WTC11 (cell line): ENCODE results near the gene CTCFL. TPM values are rescaled to one million over a fixed set of nuclear protein-coding genes. Genes with fewer than 3 reads are reported as not detected.

Source experiments
- ATAC-seq: fragments of 200-7000 bp; cut with Tn5 transposase; 2 replicates; pipeline ENCODE4 v1.10.0; 2021; ENCODE audit warnings: mild to moderate bottlenecking, moderate library complexity
- CTCF ChIA-PET: fragments of 300-600 bp; sonication (Branson Sonifier 250); formaldehyde crosslinking; loops from one replicate; lab custom pipeline; 2021; ENCODE audit warnings: antibody characterized with exemption; lab: Charles Lee
- POLR2A ChIA-PET: fragments of 350-600 bp; sonication (Branson Sonifier 250); formaldehyde crosslinking; loops from one replicate; lab custom pipeline; 2021; ENCODE audit warnings: antibody characterized with exemption; lab: Charles Lee
- DNase-seq: peaks from one replicate; pipeline ENCODE4 v3.0.0; 2021; ENCODE audit warnings: low spot score
- H3K27ac Mint-ChIP-seq: 2 replicates; pipeline ENCODE4 v1.8.0; 2021; ENCODE audit warnings: mixed read lengths
- H3K27me3 Mint-ChIP-seq: 2 replicates; pipeline ENCODE4 v1.8.0; 2021; ENCODE audit warnings: low read depth, mild to moderate bottlenecking, moderate library complexity, mixed read lengths
- H3K36me3 Mint-ChIP-seq: 2 replicates; pipeline ENCODE4 v1.8.0; 2021; ENCODE audit warnings: mixed read lengths
- H3K4me1 Mint-ChIP-seq: 2 replicates; pipeline ENCODE4 v1.8.0; 2022; ENCODE audit warnings: mixed read lengths
- H3K4me3 Mint-ChIP-seq: 2 replicates; pipeline ENCODE4 v1.8.0; 2021; ENCODE audit warnings: mild to moderate bottlenecking, moderate library complexity, mixed read lengths
- H3K9me3 Mint-ChIP-seq: 2 replicates; pipeline ENCODE4 v1.8.0; 2021; ENCODE audit warnings: mixed read lengths
- ATF1 ChIP-seq: sonication (generic); formaldehyde crosslinking; IDR thresholded peaks from 2 replicates; pipeline ENCODE4 v1.8.1; 2023; ENCODE audit warnings: mild to moderate bottlenecking, moderate library complexity, missing genetic modification reagents
- CREM ChIP-seq: sonication (generic); formaldehyde crosslinking; IDR thresholded peaks from 2 replicates; pipeline ENCODE4 v1.8.1; 2022; ENCODE audit warnings: mild to moderate bottlenecking, missing genetic modification reagents, moderate library complexity
- CTCF ChIP-seq: fragments of 200-600 bp; IDR thresholded peaks from 2 replicates; pipeline ENCODE4 v1.8.0; 2022; ENCODE audit warnings: antibody characterized with exemption
- EMX1 ChIP-seq: fragments of 250-450 bp; sonication (Bioruptor Pico); IDR thresholded peaks from 2 replicates; pipeline ENCODE4 v1.8.0; 2021; ENCODE audit warnings: mild to moderate bottlenecking
- FOXP1 ChIP-seq: sonication (generic); formaldehyde crosslinking; IDR thresholded peaks from 2 replicates; pipeline ENCODE4 v1.8.0; 2022; ENCODE audit warnings: missing genetic modification reagents, mild to moderate bottlenecking, moderate library complexity, borderline replicate concordance
- GRHL2 ChIP-seq: fragments of 250-450 bp; sonication (Bioruptor Pico); IDR thresholded peaks from 2 replicates; pipeline ENCODE4 v1.8.0; 2022; ENCODE audit warnings: mild to moderate bottlenecking, moderate library complexity; ENCODE audit not compliant: insufficient replicate concordance, severe bottlenecking
- IRF2 ChIP-seq: sonication (generic); formaldehyde crosslinking; IDR thresholded peaks from 2 replicates; pipeline ENCODE4 v1.8.0; 2022; ENCODE audit warnings: low read depth, missing genetic modification reagents, borderline replicate concordance
- JUN ChIP-seq: sonication (generic); formaldehyde crosslinking; IDR thresholded peaks from 2 replicates; pipeline ENCODE4 v1.8.0; 2023; ENCODE audit warnings: mild to moderate bottlenecking, missing genetic modification reagents
- MXD4 ChIP-seq: fragments of 250-450 bp; sonication (Bioruptor Pico); IDR thresholded peaks from 2 replicates; pipeline ENCODE4 v1.8.0; 2021; ENCODE audit warnings: mild to moderate bottlenecking, moderate library complexity, borderline replicate concordance
- NFYB ChIP-seq: sonication (generic); formaldehyde crosslinking; conservative IDR thresholded peaks from 2 replicates; pipeline ENCODE4 v1.8.0; 2022; ENCODE audit warnings: low read depth, missing genetic modification reagents
- NR1H2 ChIP-seq: sonication (generic); formaldehyde crosslinking; IDR thresholded peaks from 2 replicates; pipeline ENCODE4 v1.9.0; 2021; ENCODE audit warnings: mild to moderate bottlenecking, moderate library complexity, missing genetic modification reagents
- NR2C2 ChIP-seq: sonication (generic); formaldehyde crosslinking; IDR thresholded peaks from 2 replicates; pipeline ENCODE4 v1.8.0; 2022; ENCODE audit warnings: mild to moderate bottlenecking, missing genetic modification reagents
- RORB ChIP-seq: fragments of 250-450 bp; sonication (Bioruptor Pico); IDR thresholded peaks from 2 replicates; pipeline ENCODE4 v1.9.0; 2021; ENCODE audit warnings: mild to moderate bottlenecking
- SOX15 ChIP-seq: fragments of 250-450 bp; sonication (Bioruptor Pico); IDR thresholded peaks from 2 replicates; pipeline ENCODE4 v1.9.0; 2021; ENCODE audit warnings: mild to moderate bottlenecking
- TCF7 ChIP-seq: sonication (generic); formaldehyde crosslinking; IDR thresholded peaks from 2 replicates; pipeline ENCODE4 v1.8.0; 2022; ENCODE audit warnings: mild to moderate bottlenecking, low read depth, missing genetic modification reagents, moderate library complexity
- TEAD1 ChIP-seq: sonication (generic); formaldehyde crosslinking; IDR thresholded peaks from 2 replicates; pipeline ENCODE4 v1.8.0; 2022; ENCODE audit warnings: mild to moderate bottlenecking, missing genetic modification reagents
- ZMAT4 ChIP-seq: fragments of 250-450 bp; sonication (Bioruptor Pico); IDR thresholded peaks from 2 replicates; pipeline ENCODE4 v1.9.0; 2021; ENCODE audit warnings: mild to moderate bottlenecking
- ZNF121 ChIP-seq: sonication (generic); formaldehyde crosslinking; IDR thresholded peaks from 2 replicates; pipeline ENCODE4 v1.8.0; 2023; ENCODE audit warnings: missing genetic modification reagents
- ZNF263 ChIP-seq: sonication (generic); formaldehyde crosslinking; IDR thresholded peaks from 2 replicates; pipeline ENCODE4 v1.8.1; 2022; ENCODE audit warnings: low read depth, mild to moderate bottlenecking, moderate library complexity, missing genetic modification reagents
- ZNF317 ChIP-seq: sonication (generic); formaldehyde crosslinking; IDR thresholded peaks from 2 replicates; pipeline ENCODE4 v1.8.1; 2023; ENCODE audit warnings: low read depth, mild to moderate bottlenecking, moderate library complexity, missing genetic modification reagents, borderline replicate concordance
- ZNF396 ChIP-seq: fragments of 250-450 bp; sonication (Bioruptor Pico); IDR thresholded peaks from 2 replicates; pipeline ENCODE4 v1.8.0; 2021; ENCODE audit warnings: mild to moderate bottlenecking, moderate library complexity, borderline replicate concordance
- ZNF416 ChIP-seq: fragments of 250-450 bp; sonication (Bioruptor Pico); IDR thresholded peaks from 2 replicates; pipeline ENCODE4 v1.9.0; 2021; ENCODE audit warnings: mild to moderate bottlenecking, inconsistent platforms
- total RNA-seq: library from RNA; stranded (reverse); gene quantifications from 3 replicates; pipeline ENCODE4 v1.2.3, GENCODE V29; 2021
- TF ChIP-seq, protein P1 (sequence below): sonication (generic); formaldehyde crosslinking; IDR thresholded peaks from 2 replicates; pipeline ENCODE4 v1.8.0; 2023; ENCODE audit warnings: missing genetic modification reagents, mild to moderate bottlenecking, borderline replicate concordance
- TF ChIP-seq, protein P2 (sequence below): sonication (generic); formaldehyde crosslinking; IDR thresholded peaks from 2 replicates; pipeline ENCODE4 v1.8.1; 2023; ENCODE audit warnings: mild to moderate bottlenecking, missing genetic modification reagents, moderate library complexity
- TF ChIP-seq, protein P3 (sequence below): sonication (generic); formaldehyde crosslinking; IDR thresholded peaks from 2 replicates; pipeline ENCODE4 v1.8.0; 2022; ENCODE audit warnings: mild to moderate bottlenecking, missing genetic modification reagents
- TF ChIP-seq, protein P4 (sequence below): sonication (generic); formaldehyde crosslinking; IDR thresholded peaks from 2 replicates; pipeline ENCODE4 v1.8.0; 2023; ENCODE audit warnings: missing genetic modification reagents

Gene CTCFL
- total RNA-seq, 1 experiment from 2014 or later: 0.70 TPM

DNA sequence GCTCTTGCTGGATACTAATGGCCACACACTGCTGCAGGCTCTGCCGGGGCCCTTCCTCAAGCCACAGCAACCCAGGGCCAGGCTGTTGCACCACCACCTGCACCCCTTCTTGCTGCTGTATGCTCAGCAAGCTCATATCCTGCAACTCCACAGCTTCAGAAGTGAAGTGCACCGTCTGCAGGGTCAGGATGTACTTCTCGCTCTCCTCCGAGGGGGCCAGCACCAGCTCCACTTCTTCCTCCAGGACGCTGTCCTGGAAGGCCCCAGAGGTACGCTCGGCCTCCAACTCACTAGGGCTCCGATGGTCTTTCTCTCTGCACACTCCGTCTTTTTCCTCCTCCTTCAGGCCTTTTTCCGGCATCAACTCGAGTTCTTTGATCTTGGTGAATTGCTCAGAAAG, 1.2 kb downstream of the CTCFL start:
- Mint-ChIP-seq H3K4me1 (peaks cover 24% of the 10 kb centered on the region), H3K9me3 (no peaks in the 10 kb centered on the region), H3K27me3 (no peaks in the 10 kb centered on the region), H3K36me3 (no peaks in the 10 kb centered on the region), H3K4me3 (no peak overlapping the region), H3K27ac (no peak overlapping the region)
- POLR2A ChIA-PET: no interaction called here
- TF ChIP-seq, protein P1, sequence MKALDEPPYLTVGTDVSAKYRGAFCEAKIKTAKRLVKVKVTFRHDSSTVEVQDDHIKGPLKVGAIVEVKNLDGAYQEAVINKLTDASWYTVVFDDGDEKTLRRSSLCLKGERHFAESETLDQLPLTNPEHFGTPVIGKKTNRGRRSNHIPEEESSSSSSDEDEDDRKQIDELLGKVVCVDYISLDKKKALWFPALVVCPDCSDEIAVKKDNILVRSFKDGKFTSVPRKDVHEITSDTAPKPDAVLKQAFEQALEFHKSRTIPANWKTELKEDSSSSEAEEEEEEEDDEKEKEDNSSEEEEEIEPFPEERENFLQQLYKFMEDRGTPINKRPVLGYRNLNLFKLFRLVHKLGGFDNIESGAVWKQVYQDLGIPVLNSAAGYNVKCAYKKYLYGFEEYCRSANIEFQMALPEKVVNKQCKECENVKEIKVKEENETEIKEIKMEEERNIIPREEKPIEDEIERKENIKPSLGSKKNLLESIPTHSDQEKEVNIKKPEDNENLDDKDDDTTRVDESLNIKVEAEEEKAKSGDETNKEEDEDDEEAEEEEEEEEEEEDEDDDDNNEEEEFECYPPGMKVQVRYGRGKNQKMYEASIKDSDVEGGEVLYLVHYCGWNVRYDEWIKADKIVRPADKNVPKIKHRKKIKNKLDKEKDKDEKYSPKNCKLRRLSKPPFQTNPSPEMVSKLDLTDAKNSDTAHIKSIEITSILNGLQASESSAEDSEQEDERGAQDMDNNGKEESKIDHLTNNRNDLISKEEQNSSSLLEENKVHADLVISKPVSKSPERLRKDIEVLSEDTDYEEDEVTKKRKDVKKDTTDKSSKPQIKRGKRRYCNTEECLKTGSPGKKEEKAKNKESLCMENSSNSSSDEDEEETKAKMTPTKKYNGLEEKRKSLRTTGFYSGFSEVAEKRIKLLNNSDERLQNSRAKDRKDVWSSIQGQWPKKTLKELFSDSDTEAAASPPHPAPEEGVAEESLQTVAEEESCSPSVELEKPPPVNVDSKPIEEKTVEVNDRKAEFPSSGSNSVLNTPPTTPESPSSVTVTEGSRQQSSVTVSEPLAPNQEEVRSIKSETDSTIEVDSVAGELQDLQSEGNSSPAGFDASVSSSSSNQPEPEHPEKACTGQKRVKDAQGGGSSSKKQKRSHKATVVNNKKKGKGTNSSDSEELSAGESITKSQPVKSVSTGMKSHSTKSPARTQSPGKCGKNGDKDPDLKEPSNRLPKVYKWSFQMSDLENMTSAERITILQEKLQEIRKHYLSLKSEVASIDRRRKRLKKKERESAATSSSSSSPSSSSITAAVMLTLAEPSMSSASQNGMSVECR (CRISPR knock-in tag): no peak
- no peak for TF ChIP-seq TEAD1
- TF ChIP-seq SOX15 (CRISPR knock-in tag): no peak
- TF ChIP-seq RORB (CRISPR knock-in tag): no peak
- TF ChIP-seq ZNF121: no peak
- no peak for TF ChIP-seq IRF2
- TF ChIP-seq JUN (CRISPR knock-in tag): no peak
- TF ChIP-seq, protein P2, sequence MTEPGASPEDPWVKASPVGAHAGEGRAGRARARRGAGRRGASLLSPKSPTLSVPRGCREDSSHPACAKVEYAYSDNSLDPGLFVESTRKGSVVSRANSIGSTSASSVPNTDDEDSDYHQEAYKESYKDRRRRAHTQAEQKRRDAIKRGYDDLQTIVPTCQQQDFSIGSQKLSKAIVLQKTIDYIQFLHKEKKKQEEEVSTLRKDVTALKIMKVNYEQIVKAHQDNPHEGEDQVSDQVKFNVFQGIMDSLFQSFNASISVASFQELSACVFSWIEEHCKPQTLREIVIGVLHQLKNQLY: no peak
- TF ChIP-seq NFYB (CRISPR knock-in tag): no peak
- TF ChIP-seq FOXP1 (CRISPR knock-in tag): no peak
- TF ChIP-seq ATF1 (CRISPR knock-in tag): no peak
- no peak for TF ChIP-seq GRHL2 (CRISPR knock-in tag)
- TF ChIP-seq EMX1: no peak
- TF ChIP-seq, protein P3, sequence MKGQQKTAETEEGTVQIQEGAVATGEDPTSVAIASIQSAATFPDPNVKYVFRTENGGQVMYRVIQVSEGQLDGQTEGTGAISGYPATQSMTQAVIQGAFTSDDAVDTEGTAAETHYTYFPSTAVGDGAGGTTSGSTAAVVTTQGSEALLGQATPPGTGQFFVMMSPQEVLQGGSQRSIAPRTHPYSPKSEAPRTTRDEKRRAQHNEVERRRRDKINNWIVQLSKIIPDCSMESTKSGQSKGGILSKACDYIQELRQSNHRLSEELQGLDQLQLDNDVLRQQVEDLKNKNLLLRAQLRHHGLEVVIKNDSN (CRISPR knock-in tag): no peak
- TF ChIP-seq MXD4: no peak
- no peak for TF ChIP-seq CREM (CRISPR knock-in tag)
- TF ChIP-seq NR1H2 (CRISPR knock-in tag): no peak
- no peak for DNase-seq
- ATAC-seq: no peak
- CTCF ChIA-PET: interaction anchor here (0.6 to 1.6 kb wide), 6 partner anchors 10 to 375 kb away, joined by 3 to 6 read pairs (median 3); no protein-coding TSS in a partner anchor

- H3K4me1 Mint-ChIP-seq: peaks cover 24% of the 10 kb centered on the region
- no peaks in the 10 kb centered on the region for H3K27me3 Mint-ChIP-seq
- H3K4me3 Mint-ChIP-seq: no peak overlapping the region
- no peaks in the 10 kb centered on the region for H3K36me3 Mint-ChIP-seq
- no peak overlapping the region for H3K27ac Mint-ChIP-seq
- CTCF ChIA-PET: interaction anchor here (0.7 to 1.6 kb wide), 4 partner anchors 9 to 369 kb away, joined by 3 to 6 read pairs (median 4); no protein-coding TSS in a partner anchor
- no peaks in the 10 kb centered on the region for H3K9me3 Mint-ChIP-seq
- no peak for DNase-seq
- POLR2A ChIA-PET: no interaction called here
- no peak for ATAC-seq
- TF ChIP-seq TCF7 (CRISPR knock-in tag) (no peak), ZNF416 (no peak), NR2C2 (CRISPR knock-in tag) (no peak), ZNF317 (CRISPR knock-in tag) (no peak), ZMAT4 (CRISPR knock-in tag) (no peak), ZNF263 (CRISPR knock-in tag) (no peak), ZNF121 (no peak), ZNF396 (CRISPR knock-in tag) (no peak), CTCF (no peak), RORB (CRISPR knock-in tag) (no peak)
- TF ChIP-seq, protein P3 (CRISPR knock-in tag): no peak
- TF ChIP-seq, protein P4, sequence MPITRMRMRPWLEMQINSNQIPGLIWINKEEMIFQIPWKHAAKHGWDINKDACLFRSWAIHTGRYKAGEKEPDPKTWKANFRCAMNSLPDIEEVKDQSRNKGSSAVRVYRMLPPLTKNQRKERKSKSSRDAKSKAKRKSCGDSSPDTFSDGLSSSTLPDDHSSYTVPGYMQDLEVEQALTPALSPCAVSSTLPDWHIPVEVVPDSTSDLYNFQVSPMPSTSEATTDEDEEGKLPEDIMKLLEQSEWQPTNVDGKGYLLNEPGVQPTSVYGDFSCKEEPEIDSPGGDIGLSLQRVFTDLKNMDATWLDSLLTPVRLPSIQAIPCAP (CRISPR knock-in tag): no peak
These were observed 2.4 kb downstream of the CTCFL start for GRCh38 chr20:57522380-57523140.
